GM21367 (cell line): ENCODE data around the gene TCN2.
"Not testable (repeated sequence)": the region's sequence is repeated elsewhere in the genome, so short reads cannot be mapped to it uniquely, and the experiment has no call there.

Experiments used
- ATAC-seq: cut with Tn5 transposase; IDR thresholded peaks from one replicate; pipeline ENCODE4 v1.9.1; 2021; ENCODE audit not compliant: unreplicated experiment

The TCN2 gene

DNA sequence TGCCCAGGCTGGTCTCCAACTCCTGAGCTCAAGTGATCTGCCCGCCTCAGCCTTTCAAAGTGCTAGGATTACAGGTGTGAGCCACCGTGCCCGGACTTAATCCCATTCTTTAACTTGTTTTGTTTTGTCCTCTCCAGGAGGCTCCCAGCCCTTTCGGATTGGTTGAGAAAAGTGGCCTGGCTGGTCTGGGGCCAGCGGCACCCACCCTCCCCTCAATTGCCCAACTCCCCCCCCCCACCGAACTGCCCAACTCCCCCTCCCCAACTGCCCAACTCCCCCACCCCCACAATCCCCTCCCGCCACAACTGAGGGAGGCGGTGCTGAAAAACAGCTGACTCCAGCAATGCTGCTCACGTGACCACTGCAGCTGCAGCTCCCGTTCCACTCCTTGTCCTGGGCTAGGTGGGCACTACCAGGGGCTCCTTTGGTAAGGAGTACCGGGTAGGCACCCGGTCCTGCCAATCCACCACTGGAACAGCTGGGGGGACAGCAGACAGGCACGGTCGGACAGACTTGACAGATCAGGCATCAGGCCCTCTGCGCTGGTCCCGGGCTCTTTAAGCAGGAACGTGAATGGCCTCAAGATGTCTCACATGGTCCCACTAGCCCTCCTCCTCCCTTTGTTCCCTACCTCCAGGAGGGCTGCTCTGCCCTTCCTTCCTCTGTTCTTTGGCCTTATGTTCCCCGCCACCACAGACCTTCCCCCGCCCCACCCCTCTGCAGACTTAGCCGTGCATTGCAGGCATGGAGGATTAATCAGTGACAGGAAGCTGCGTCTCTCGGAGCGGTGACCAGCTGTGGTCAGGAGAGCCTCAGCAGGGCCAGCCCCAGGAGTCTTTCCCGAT is at the start of gene TCN2:
Gene TCN2 (plus strand): TSS at position 720 of the 845 bp plus-strand sequence. CDS start 158 bp downstream, outside the sequence.
- ATAC-seq, result peak; percentile 40

DNA sequence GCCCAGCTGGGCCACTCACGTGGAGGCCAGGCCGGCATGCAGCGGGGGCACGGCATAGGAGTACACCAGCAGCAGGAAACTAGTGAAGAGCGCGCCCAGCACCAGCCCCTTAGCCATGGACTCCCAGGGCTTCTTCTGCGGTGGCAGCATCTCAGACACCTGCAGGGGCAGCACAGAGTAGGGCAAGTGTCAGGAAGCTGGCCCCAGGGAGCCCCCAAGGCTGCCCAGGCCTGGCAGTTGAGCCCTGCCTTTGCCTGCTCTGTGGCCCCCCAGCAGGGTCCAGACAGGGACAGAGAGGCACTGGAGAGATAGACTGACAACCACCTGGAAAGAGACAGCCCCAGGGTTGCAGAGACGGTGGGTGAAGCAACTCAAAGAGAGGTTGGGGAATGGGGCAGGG is 49.7 kb upstream of the TCN2 start:
- ATAC-seq, result no peak

GRCh38 chr22:30559889-30560288 is 47.1 kb upstream of the TCN2 start:
- no peak for ATAC-seq

DNA sequence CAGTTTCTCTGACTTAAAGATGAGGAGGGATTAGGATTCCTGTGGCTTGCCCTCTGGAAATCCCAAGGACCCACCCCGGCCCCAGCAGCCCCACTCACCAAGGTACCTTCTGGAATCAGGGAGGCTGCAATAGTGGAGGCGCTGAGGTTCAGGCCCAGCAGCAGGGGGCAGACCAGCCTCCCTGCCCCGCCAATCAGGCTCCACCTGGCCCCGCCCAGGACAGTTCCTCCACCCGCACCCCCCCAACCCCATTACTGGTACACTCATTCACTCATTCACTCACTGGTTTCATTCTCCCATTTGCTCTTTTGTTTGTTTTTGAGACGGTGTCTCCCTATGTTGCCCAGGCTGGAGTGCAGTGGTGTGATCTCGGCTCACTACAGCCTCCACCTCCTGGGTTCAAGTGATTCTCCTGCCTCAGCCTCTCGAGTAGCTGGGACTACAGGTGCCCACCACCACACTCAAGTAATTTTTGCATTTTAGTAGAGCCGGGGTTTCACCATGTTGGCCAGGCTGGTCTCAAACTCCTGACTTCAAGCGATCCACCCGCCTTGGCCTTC is 46.3 kb upstream of the TCN2 start:
- ATAC-seq, result not testable (repeated sequence)

DNA sequence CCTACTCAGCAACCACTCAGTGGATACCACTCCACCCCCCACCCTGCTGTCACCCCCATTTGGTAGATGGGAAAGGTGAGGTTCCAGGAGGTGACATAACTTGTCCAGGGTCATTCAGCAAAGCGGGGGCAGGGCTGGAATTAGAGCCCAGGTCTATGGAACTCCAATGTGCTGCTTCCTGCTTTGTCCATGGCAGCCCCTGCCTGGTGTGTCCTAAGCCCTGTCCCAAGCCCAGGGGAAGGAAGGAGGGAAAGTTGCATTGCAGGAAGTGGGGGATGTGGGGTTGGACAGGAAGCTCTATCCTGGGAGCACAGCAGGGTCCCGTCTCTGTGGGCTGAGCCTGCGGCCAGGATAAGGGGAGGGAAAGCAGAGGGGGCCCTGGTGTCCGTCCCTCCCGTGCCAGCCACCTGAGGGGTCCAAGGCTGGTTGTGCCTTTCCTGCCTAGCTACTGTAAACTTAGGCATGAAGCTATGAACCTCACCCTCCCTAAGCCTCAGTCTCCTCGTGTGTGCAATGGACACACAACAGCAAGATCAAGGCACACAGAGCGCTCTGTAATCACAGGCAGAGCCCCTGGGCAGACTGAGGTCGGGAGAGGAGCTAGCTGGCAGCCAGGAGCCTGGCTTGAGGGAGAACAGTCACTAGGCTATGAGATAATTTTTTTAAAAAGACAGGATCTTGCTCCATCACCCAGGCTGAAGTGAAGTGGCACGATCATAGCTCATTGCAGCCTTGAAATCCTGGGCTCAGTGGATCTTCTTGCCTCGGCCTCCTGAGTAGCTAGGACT is 45.4 kb upstream of the TCN2 start:
- ATAC-seq, result no peak

GRCh38 chr22:30562366-30562765 is 44.6 kb upstream of the TCN2 start:
- ATAC-seq, result no peak

DNA sequence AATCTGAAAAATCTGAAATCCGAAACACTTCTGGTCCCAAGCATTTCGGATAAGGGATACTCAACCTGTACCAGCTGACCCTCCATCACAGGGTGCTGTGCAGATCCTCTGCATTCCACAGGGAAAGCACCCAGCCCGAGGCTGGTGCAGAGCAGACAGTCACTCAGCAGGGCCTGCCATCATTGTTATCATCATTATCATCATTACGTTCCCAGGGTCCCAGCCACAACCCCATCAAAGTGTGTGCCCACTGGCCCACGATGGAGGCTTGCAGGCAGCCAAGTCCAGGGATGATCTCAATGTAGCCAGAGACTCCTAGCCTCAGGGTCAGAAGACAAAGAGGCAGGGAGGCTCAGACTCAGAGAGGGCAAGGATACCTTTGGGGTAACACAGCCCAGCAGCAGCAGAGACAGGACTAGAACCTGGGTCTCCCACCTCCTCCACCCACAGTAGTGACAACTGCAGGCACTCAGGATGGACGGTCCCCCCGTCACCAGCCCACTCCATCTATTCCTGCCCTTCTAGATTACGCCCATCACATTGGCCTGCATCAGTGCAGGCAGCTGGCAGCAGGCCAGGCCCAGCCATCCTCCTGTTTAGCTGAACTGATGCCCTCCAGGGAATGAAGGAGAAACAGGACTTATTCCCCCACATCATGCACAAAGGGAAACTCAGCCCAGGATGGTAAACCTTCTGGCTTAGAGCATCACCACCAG is 42.8 kb upstream of the TCN2 start:
- ATAC-seq, result no peak

GRCh38 chr22:30564761-30565119 is 42.2 kb upstream of the TCN2 start:
- no peak for ATAC-seq

DNA sequence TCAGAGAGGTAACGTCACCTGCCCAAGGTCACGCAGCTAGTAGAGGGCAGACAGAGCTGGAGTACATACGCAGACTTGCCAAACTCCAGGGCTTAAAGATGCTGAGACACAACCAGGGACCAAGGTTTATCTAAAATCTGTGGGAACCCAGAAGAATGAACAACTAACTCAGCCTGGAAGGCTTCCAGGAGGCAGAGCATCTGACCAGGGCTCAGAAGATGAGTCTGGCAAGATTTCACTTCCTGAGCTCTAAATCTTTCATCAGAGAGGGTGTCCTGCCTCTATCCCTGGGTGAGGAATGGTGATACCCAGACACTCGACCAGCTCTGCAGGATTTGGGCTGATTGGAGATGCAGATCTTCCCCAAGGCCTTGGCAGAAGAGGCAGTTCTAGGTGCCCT is 41.6 kb upstream of the TCN2 start:
- ATAC-seq, result no peak

DNA sequence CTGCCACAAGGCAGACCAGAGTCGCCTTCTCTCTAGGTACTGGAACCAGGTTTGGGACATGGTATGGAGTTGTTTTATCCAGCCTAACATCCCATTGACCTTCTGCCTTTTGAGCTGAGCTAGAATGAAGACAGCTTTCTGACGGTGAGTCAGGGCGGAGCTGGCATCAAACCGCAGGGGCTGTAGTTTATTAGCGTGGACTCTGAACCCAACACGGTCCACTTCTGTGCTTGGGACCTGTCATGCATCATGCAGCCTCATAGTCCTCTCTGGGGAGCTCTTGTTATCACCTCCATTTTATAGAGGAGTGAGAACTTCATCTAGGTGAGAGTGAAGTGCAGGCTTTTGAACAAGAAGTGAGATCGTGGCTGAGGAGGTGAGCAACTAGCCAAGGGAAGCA is 40.8 kb upstream of the TCN2 start:
- no peak for ATAC-seq

DNA sequence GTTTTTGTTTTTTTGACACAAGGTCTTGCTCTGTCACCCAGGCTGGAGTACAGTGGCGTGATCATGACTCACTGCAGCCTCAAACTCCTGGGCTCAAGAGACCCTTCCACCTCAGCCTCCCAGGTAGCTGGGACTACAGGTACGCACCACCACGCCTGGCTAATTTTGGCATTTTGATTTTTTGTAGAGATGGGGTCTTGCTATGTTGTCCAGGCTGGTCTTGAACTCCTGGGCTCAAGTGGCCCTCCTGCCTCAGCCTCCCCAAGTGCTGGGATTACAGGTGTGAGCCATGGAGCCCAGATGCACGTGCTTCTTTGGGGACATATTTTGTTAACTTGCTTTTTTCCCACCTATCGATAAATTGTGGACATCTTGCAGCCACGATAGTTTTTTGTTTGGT is 39.7 kb upstream of the TCN2 start:
- ATAC-seq, result not testable (repeated sequence)

DNA sequence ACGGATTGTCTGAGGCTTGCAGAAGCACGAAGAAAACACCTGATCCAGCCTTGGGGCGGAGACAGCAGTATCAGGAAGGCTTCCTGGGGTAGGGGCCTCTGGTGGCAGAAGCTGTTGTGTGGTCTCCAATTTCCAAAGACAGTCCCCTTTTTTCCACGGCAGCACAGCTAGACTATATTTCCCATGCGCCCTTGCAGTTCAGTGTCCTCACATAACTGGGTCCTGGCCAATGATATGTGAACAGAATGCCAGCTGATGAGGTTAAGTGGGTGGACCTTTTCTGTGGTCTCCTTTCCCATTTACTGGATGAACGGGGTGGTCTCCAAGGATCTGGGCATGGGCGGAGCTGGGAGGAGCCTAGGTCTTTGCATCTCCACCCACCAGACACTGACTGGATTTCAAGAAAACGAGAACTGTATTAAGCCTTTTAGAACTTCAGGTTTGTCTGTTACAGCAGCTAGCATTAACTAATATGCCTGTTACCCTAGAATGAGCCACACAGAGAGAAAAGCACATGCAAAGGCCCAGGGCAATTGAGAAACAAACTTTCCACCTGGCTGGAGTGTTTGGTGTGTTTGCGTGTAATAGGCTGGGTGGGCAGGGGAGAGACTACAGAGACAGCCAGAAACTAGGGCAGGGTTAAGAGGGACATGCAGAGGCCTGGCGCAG is 38.7 kb upstream of the TCN2 start:
- ATAC-seq, result no peak

- no peak for ATAC-seq
These were observed 37.2 kb upstream of the TCN2 start for GRCh38 chr22:30569674-30570202.

DNA sequence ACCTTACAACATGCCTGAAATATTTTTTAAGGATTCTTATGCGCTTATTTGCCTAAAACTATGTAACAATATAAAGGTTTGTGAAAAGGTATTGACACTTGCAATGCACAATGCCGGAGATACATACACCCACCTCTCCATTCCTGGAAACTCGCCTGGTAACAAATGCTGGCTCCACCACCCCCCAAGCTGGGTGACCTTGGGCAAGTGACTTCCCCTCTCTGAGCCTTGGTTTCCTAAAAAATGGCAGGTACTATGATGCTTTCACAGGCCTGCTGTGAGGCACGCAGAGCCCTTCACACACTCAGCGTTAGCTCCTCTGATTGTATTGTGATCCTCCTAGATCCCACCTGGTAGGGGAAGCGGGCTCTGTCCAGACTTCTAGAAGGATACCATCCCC is 34.8 kb upstream of the TCN2 start:
- no peak for ATAC-seq

GRCh38 chr22:30572840-30573593 is 34.0 kb upstream of the TCN2 start:
- ATAC-seq, result no peak

DNA sequence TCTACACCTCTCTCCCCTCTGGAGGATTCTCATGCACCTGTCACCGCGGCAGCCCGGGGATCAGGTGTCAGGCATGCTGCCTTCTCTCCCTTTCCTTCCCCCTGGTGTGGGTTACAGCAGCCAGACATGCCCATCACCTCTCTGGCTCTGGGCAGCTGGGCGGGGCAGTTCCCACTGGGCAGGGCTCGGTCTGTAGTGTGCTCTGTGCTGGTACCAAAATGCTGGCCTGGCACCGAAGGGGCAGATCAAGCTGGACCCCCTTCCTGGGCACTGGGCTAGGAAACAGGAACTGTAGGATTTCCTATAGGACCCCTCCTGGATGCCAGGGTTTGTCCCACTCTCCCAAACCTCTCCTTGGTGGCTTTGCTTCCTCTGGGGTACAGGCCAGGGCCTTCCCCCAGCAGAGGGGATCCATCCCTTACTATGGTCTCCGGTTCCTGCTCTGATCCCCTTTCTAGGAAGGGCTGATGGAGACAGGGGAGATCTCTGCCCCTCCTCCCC is 33.3 kb upstream of the TCN2 start:
- ATAC-seq, result no peak

DNA sequence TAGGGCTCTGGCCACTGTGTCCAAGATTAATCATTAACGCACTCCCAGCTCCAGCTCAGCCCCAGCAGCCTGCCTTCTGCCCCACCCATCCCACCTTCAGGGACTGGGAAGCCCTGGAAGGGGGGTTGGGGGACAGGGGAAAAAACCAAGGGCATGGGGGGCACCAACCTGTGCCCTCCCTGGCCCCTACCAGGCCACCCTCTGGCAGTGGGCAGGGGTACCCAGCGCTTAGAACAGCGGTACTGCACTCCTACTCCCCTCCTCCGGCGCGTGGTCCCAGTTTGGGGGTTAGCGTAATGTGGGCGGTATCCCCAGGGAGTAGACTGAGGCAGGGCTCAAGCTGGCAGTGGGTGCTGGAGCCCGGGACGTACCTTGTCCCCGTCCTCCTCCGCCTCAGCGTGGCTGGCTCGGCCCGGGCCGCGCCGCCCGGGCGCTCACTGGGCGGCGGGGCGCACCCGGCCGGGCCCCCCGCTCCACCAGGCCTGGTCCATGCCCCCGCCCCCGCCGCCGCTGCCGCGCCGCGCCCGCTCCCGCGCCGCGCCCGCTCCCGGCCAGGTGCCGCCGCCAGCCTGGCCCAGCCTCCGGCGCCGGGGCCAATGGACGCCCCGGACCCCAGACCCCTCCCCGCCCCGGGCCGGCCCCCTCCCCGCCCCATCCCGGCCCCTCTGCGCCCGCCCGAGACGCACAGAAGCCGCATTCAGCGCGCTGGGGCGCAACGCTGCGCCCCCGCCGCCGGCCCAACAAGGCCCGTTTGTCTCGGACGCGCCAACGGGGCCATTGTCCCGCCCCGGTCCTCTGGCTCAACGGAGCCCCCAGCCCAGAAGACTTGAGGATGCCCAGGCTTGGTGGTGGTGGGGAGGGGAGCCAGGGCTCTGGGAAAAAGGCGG is 32.6 kb upstream of the TCN2 start, which contains the start of gene GAL3ST1:
Gene GAL3ST1 (minus strand): TSS at position 571 of the 887 bp plus-strand sequence. CDS start 17,273 bp downstream, outside the sequence.
- no peak for ATAC-seq

DNA sequence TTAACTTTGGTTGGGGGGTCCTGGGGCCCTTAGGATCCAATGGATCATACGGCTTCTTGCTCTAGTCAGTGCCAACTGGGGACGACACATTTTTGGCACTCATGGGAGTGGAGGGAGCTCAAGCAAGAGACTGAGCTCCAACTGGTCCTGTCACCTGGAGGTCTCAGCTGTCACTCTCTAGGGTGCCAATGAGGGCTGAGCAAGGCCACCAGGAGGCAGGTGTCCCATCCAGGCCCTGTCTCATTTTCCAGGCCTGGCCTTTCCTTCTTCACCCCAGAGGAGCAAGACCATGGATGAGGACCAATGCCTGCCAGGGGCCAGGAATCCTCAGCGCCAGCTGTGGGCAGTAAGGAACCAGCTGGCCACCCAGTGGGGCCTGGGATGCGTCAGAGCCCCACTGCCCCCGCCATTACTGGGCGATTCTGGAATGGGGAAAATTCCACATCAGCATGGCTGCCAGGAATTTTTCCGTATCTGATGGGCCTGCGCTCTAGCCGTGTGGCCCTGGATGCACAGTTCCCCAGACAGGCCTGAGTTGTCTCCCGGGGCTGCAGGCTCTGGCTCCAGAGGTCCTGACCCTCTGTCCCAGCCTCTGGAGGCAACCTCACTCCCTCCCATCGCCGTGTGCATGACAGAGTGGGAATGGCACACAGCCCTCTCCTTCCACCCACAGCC is 31.8 kb upstream of the TCN2 start:
- ATAC-seq, result no peak
